ENCODE data around the gene STPG1.
A peak's percentile ranks its signal among the peaks of the same experiment; 100 is the strongest.
"Not testable (repeated sequence)": the region's sequence is repeated elsewhere in the genome, so short reads cannot be mapped to it uniquely, and the experiment has no call there.

The STPG1 gene

GRCh38 chr1:24413350-24414163 lies at the start of gene STPG1:
Gene STPG1, minus strand, starts transcription at chr1:24413782. Its CDS starts 12,394 bp downstream, at chr1:24401388.
- DNase-seq: peak; percentile 89 to 94

DNA sequence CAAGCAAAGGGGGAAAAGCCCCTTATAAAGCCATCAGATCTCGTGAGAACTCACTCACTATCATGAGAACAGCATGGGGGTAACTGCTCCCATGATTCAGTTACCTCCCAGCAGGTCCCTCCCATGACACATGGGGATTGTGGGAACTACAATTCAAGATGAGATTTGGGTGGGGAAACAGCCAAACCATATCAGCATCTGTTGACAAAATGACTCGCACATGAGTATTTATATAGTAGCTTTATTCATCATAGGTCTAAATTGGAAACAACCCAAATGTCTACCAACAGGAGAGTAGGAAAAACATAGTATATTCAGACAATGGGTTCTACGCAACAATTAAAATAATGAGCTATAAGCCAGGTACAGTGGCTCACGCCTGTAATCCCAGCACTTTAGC lies 48.5 kb upstream of the STPG1 start:
- peak in 1 of 2 experiments; percentile 38 for DNase-seq

DNA sequence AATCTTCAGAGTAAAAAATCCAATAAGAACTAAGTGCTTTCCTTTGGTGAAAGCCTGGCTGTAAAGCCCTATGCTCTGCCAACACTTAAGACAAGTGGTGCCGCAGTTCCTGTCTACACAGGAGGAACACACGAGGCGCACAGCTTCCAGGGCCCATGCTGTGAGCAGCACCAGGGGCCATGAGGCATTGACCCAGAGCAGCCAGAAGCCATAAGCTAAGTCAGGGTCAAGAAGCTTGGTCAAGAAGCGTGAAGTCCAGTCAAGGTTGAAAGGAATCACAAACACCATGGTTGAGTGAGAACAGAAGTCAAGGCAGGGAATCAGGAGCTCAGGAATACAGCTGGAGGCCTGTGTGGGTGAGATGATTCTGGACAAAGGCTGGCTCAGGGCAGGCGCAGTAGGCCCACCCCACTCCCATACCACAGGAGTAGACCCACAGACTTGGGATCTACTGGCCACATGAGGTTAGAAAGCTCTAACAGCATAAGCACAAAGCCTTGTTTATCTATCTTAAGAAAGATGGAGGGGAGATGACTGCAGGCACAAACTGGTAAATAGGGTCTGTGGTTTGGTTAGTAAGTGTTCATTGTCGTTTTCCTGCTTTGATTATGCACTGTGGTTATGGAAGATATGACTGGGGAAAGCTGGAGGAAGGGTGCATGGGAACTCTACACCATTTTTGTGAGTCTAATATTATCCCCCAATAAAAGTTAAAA lies 46.1 kb upstream of the STPG1 start:
- no peak for DNase-seq

GRCh38 chr1:24457866-24458265 lies 44.3 kb upstream of the STPG1 start:
- no peak for DNase-seq

GRCh38 chr1:24455272-24455671 lies 41.7 kb upstream of the STPG1 start:
- no peak for DNase-seq

- no peak for DNase-seq
Observed at GRCh38 chr1:24454673-24455072, 41.1 kb upstream of the STPG1 start.

- no peak for DNase-seq
Observed at GRCh38 chr1:24452922-24453485, 39.4 kb upstream of the STPG1 start.

- DNase-seq: no peak
Observed at GRCh38 chr1:24451746-24452145, 38.2 kb upstream of the STPG1 start.

GRCh38 chr1:24450857-24451397 lies 37.3 kb upstream of the STPG1 start:
- DNase-seq: no peak

DNA sequence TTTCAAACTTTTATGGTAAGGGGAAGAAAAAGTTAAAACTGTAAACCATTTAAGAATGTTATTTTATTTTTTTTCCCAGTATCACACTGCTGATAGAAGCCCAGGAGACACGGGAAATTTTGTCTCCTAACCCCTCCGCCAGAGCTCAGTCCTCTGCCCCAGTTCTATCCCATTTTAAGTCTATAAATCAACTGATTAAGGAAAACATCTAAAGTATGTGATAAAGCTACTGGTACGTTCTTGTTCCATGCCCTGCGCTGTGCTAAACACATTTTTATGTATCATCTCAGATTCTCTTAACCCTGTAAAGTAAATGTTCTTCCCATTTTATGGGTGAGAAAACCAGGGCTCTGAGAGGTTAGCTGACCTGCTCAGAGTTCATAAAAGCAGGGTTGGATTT lies 36.7 kb upstream of the STPG1 start:
- DNase-seq: no peak

- DNase-seq: not testable (repeated sequence)
Observed at GRCh38 chr1:24446446-24446845, 32.9 kb upstream of the STPG1 start.

DNA sequence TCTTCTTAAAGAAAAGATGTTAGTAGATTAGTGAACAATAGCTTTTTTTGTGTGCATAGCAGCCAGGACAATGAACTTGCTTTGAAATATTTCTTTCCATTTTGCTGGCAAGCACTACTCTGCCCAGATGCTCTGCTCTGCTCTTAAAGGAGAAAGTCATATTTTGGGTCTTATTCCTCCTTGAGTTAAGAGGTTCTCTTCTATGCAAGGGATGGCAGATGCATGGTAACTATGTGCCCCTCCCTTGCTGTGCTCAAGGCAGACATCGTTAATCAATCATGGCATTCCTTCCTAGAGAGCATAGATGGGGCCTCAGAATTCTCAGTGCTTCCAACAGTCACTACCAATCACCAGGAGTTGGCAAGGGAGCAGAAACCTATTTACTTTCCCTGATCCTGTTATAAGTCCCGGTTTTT lies 29.7 kb upstream of the STPG1 start:
- DNase-seq: peak in 1 of 2 experiments; percentile 46

GRCh38 chr1:24442764-24443163 lies 29.2 kb upstream of the STPG1 start:
- DNase-seq: no peak

DNA sequence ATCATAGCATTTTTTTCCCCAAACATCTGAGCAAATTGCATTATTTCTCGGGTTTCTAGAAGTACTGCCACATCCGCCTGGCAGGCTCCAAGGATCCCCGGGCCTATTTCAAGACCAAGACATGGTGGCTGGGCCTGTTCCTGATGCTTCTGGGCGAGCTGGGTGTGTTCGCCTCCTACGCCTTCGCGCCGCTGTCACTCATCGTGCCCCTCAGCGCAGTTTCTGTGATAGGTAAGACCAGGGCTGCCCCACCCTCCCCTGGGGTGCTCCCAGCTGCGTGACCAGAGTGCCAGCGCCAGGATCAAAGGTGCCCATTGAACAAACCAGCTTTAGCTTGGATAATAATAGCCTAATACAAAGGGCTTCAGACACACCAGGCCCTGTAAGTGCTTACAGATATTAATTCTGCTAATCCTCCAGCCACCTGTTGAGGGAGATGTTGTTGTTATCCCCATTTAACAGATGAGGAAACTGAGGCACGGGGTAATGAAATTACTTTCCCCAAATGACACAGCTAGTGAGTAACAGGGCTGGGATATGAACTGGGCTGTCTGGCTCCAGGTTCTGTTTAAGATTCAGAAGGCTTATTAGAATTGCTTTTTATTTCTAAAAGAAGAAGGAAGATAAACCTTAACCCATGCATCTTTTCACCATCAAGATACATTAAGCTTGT lies 28.6 kb upstream of the STPG1 start:
- no peak for DNase-seq

DNA sequence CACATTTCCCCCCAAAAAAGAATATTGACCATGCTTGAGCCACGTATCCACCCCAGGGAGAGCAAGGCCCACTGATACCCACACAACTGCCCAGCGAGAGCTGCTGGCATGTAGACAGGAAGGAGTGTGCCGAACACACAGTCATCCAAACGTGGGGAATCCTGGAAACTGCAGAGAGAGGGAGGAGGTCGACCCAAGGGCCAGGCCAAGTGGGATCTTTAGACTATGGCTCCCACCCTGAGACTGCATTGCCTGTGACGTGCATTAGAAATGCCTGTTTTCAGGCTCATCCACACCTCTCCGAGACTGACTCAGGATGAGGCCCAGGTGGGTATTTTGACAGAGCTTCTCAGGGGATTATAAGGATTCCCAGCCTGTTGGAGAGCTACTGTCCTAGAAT lies 27.9 kb upstream of the STPG1 start:
- DNase-seq: no peak

DNA sequence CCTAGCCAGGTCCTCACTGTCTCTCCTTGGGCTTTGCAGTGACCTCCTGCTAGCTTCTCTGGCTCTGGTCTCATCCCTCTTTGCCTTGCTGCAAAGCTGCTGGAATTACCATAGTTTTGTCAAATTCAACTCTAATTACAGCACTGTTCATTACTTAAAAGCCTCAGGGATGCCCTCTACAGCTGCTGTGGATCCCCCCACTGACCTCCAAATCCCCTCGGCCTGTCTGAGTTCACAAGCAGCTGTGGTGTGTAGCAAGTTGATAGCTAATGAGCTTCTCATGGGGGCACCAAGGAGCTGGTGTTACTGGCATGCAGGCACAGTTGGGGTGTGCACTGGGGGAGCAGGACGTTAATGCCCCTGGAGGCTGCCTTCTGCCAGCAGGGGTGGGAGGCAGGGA lies 26.9 kb upstream of the STPG1 start:
- DNase-seq: no peak

- peak in 1 of 2 experiments; percentile 20 for DNase-seq
Observed at GRCh38 chr1:24438423-24438901, 24.9 kb upstream of the STPG1 start.

DNA sequence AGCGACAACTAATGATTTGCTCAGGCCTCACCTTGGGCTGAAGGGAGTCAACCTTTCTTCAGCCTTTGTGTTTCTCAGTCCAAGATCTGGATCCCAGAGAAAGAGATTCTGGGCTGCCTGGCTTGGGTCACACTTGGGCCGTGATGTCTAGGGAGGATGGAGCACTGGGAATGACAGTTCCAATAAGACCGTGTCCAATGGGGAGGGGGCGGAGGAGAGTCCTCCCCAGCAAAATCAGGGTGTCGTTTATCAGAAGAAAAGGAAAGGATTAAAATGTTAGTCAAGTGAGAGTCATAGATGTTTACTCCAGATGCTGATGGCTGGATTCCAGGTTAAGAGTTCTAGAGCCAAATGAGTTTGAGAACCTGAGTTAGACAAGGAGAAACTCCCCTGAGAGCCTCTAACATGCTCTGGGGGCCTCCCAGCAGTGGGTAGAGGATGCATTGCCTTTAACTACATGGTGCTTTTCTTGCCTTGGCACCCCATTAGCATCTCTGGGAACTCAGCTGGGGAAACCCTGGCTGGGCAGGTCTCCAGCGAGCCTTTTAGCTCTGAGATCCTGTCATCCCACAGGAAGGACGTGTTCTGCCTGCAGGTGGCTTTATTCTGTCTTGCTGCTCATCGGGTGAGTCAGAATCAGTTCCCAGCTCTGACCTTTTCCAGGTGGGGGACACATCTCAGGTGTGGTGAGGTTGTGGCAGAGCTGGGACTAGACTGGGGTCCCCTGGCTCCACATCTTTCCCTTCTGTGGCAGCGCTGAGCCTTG lies 24.2 kb upstream of the STPG1 start:
- DNase-seq: no peak

DNA sequence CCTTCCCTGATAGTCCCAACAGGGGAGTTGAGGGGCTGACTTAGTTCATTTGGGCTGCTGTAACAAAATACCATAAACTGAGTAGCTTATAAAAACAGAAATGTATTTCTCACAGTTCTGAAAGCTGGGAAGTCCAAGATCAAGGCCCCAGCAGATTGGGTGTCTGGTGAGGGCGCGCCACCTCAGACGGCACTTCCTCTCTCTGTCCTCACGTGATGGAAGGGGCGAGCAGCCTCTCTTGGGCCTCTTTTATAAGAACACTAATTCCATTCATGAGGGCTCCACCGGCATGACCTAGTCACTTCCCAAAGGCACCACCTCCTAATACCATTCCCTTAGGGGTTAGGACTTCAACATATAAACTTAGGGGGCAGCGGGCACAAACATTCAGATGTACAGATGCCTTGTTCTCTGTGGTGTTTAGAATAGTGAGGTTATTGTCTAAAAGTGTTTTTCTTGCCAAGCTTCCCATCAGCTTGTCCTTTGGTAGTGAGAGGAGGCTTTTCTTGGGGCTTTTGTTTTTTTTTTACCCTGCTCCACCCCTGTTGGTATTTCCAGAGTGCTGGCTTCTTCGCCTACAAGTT lies 22.3 kb upstream of the STPG1 start:
- no peak for DNase-seq

DNA sequence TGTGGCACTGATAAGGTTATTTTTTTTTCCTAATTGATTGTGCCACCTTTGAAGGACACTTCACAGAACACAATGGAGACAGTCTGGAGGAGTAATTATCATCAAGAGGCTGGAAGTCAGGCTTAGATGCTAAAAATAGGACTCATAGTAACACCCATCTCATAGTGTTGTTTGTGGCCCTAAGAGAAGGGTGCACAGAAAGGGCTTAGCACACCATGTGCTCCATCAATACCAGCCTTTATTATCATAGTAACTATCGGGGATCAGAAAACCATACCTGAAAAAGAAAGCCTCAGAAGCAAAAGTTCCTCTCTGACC lies 13.9 kb upstream of the STPG1 start:
- no peak for DNase-seq

- DNase-seq: no peak
Observed at GRCh38 chr1:24426744-24427544, 13.4 kb upstream of the STPG1 start.
